Stimulated activated naive CD4-positive, alpha-beta T cell (primary cell): Measurements from ENCODE around the gene BLVRA.
A peak's percentile ranks its signal among the peaks of the same experiment; 100 is the strongest.

Experiments
- DNase-seq, 6 experiments: peaks; one replicate each; lab custom pipeline; 2025; lab: John Stamatoyannopoulos, UW

The BLVRA gene

DNA sequence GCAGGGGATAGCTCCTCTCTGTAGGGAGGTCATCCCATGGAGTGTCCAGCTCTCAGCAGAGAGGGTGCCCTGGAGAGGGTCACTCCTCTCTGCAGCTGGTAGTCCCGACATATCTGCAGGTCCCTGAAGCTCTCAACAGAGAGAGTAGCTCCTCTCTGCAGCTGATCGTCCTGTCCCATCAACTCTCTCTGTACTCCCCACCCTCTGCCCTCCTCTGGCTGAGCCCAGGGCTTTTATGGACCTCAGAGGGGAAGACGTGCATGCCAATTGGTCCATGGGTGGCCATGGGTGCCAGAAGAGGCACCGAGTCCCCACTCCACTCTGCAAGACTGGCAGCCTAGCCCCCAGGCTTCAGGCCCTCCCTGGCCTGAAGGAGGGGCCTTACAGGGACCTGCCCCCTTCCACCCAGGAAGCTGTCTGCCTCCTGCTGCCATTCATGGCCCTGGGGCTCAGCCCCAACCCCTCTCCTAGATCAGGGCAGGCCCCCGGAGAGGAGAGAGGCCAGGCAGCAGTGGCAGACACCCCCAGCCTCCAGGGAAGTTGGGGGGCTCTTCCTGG is 9.0 kb upstream of the BLVRA start:
- DNase-seq, result no peak

GRCh38 chr7:43750016-43750887 is 8.2 kb upstream of the BLVRA start:
- DNase-seq, result no peak

- DNase-seq, result no peak
Measured at GRCh38 chr7:43752411-43752810, 6.1 kb upstream of the BLVRA start.

DNA sequence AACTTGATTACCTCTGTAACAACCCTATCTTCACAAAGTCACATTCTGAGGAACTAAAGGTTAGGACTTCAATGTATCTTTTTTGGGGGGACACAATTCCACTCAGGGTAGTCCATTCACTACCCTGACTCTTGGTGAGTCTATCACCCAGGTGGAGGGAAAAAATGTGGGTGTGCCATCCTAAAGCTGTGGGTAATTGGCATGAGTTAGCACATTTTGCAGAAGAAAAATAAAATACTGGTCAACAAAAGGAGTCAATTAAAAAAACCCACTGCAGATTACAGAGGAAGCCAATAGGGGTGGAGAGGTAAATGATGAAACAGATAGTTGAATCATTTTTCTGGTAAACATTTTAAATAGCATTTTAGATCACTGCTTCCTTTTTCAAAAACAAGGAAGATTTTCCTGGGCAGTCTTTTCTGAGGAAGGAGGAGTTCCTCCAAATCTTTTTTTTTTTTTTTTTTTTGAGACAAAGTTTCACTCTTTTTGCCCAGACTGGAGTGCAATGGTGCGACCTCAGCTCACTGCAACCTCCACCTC is 5.1 kb upstream of the BLVRA start:
- DNase-seq, result no peak

DNA sequence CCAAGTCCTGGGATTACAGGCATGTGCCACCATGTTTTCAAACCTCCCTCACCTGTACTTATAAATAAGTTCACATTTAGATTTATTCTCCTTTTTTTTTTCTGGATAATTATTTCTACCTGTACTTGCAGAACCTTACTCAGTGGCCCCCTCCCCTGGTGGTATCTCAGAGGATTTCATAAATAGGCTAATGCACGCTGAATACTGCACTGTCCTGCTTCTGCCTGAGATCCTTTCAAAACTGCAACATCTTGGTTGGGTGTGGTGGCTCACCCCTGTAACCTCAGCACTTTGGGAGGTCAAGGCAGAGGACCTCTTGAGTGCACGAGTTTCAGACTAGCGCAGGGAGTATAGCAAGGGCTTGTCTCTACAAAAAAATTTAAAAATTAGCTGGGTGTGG is 4.6 kb upstream of the BLVRA start:
- DNase-seq, result no peak

- DNase-seq, result no peak
Measured at GRCh38 chr7:43754596-43754995, 3.9 kb upstream of the BLVRA start.

- no peak for DNase-seq
Measured at GRCh38 chr7:43756368-43757072, 2.0 kb upstream of the BLVRA start.

DNA sequence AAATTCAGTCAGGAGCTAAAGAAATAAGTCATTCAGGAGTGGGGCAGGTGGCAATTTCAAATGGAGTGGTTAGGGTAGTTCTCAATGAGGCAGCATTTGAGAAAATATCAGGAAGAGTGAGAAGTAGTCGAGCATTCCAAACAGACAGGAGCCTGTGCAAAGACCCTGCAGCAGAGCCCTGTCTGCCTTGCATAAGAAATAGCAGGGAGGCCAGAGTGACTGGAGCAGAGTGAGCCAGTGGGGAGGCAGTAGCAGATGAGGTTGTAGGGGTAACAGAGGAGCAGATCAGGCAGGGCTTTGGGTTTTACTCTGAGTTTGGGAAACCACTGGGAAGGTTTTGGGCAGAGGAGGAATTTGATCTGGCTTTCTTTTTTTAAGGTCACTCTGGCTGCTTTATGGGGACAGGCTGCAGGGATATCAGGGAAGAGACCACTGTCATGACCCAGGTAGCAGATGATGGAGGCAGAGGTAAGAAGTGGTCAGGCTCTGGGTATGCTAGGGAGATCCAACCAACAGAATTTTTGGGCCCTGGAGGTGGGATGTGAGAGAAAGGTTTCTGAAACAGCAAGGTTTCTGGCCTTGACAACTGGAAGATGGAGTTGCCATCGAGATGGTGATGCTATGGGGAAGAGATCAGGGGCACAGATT is 1.3 kb upstream of the BLVRA start:
- DNase-seq, result no peak

DNA sequence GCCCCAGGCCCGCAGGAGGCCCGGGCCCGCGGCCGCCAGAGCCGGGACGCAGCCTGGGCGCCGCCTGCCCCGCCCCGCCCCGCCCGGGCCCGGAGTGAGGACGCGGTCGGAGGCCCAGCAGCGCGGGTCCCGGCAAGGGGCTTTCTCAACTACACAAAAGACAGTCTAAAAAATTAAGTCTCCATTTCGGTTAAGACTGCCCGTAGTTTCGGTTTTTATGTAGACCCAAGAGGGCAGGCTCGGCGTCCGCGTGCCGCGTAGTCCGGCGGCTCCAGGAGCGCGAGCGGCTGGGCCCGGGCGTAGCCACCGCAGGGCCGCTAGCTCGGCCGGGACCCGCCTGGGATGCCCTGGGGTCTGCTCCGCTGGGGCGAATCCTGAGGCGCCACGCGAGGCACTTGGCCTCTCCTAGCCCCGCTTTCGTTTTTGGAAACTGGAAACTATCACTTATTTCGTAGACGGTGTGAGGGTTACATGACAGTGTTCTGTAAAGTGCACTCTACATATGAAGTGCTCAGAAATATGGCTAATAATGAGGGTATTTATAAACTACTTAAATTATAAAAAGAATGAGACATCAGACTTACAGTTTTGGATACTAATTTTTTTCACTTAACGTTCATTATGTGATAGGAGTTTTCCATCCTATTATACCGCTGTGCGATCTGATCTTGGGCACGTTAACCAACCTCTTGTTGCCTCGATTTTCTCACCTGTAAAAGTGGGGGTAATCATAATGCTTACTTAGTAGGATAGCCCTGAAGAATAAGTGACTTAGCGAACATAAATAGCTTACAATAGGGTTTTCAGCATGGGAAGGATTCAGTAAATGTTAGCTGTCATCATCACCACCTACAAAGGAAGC is 573 bp downstream of the BLVRA start:
- peak; percentile 30 to 70 (median 52) for DNase-seq

DNA sequence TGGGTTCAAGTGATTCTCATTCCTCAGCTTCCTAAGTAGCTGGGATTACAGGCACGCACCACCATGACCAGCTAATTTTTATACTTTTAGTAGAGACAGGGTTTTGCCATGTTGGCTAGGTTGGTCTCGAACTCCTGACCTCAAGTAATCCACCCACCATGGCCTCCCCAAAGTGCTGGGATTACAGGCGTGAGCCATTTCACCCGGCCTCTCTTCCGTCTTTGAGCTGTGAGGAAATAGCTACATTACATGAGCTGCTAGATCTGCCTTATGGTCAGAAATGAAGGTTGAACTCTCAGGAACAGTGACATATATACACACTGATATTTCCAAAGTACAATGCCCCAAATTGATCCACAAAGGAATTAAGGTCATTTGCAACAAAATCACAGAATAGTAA is 2.4 kb downstream of the BLVRA start:
- no peak for DNase-seq

DNA sequence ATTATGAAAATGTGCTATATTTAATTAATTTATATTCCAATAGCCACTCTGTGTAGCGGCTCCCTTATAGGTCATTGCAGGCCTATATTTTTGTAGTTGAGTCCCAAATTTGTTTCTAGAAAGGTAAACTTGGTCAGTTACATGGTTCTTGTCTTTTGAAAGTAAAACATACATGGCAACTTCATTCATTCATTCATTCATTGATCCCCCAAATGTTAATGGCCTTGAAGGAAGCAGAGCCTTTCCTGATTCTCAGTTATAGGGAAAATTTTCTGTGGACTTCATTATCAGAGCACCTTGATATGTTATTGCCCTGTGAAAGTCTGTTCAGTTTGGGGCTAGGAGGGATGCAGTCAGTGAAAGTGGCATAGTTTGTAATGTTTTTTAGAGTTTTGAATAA is 2.9 kb downstream of the BLVRA start:
- DNase-seq, result no peak

DNA sequence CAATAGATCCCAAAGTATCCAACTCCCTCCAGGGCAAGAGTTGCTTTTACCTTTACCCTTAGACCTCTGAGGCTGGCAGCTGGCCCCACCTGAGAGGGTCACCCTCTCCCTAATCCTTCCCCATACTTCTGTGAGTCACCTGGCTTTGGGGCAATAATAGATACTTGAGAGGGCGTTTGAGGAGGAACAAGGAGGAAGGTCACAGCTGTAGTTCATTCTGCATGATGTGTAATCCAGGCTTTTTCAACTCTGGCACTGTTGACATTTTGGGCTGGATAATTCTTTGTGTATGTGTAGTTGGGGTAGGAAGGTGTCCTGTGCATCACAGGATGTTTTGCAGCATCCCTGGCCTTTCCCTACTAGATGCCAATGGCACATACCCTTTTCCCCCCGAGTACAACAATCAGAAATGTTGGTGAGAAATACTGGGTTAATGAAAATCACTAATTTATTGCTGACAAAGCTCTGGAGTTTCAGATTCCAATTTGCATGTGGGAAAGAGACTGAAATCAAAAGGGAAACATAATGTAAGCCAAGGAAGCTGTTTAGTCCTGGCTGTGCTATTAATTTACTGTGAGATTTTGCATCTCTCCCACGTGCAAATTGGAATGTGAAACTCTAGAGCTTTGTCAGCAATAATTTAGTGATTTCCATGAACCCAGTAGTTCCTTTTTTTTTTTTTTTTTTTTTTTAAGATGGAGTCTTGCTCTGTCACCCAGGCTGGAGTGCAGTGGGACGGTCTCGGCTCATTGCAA is 3.6 kb downstream of the BLVRA start:
- no peak for DNase-seq

- no peak for DNase-seq
Measured at GRCh38 chr7:43763183-43763582, 4.7 kb downstream of the BLVRA start.

GRCh38 chr7:43764039-43764761 is 5.7 kb downstream of the BLVRA start:
- DNase-seq, result peak in 2 of 6 experiments; percentile 2 to 10

GRCh38 chr7:43764807-43765491 is 6.5 kb downstream of the BLVRA start:
- DNase-seq, result no peak

GRCh38 chr7:43766564-43766963 is 8.1 kb downstream of the BLVRA start:
- no peak for DNase-seq

GRCh38 chr7:43767311-43767710 is 8.8 kb downstream of the BLVRA start:
- no peak for DNase-seq

DNA sequence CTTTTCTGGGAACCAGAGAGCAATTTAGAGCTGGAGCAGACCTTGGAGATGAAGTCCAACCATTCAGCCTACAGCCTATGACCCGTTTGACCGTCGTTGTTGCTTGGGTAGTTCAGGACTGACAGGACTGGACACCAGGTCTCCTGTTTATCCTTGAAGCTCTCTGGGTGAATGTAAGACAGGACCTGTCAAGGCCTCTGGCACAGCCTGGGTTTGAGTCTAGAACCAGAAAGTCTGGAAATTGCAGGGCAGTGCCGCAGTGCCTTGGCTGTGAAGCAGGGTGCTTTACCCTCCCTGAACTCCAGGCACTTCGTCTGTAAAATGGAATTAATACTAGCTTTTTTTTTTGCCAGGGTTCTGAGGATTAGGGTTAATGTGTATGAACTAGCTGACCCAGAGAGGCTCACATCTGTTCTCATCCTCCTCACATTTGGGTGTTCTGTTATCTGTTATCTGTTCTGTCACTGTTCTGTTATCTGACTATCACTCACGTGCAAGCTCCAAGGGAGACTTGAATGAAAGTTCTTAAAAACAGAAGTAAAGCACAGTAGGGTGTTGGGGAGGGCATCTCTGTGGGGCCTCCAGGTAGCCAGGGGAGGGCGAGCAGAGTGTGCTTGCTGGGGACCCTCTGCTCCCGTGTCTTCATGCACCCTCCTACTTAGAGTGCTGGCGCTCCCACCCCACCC is 9.9 kb downstream of the BLVRA start:
- DNase-seq, result no peak

GRCh38 chr7:43768887-43769272 is 10.4 kb downstream of the BLVRA start:
- no peak for DNase-seq
